NCI-H510A treated with DMSO at 0.1 percent for 48 hours (cell line): ENCODE results near the gene TMEM183A.

Source experiments
- DNase-seq: peaks from one replicate; lab custom pipeline; 2025; lab: John Stamatoyannopoulos, UW

The TMEM183A gene

GRCh38 chr1:203072002-203072602 lies 64.9 kb downstream of the TMEM183A start:
- DNase-seq: no peak

DNA sequence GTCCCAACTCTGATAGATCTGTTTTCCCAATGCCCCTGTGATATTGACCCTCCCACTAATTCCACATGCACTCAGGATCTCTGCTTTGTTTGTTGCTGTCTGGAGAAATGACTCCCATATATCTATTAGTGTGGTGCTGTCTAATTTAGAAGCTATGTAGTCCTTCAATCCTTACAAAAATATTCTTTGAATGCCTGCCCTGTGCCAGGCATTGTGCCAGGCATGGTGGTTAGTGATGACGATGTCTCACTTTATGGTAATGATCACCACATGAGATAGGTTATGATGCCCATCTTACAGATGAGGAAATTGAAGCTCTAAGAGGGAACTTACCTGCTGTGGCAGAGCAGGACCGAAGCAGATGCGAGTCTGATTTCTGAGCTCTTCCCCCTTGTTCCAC lies 65.7 kb downstream of the TMEM183A start:
- no peak for DNase-seq

GRCh38 chr1:203073469-203073868 lies 66.3 kb downstream of the TMEM183A start:
- DNase-seq: no peak
